Esophagus muscularis mucosa (tissue), 4 donors: ENCODE results near the gene RAPGEF1. TPM values are rescaled to one million over a fixed set of nuclear protein-coding genes. Genes with fewer than 3 reads are reported as not detected.

ENCODE experiments used
- DNase-seq: peaks from one replicate; pipeline ENCODE4 v3.0.0-alpha.2; 2017; ENCODE audit errors: extremely low spot score
- H3K27ac ChIP-seq, 4 donors: fragments of 200-600 bp; sonication (generic); replicated peaks in 1 of 4; 1 replicate in 3 of 4; 2 replicates in 1 of 4; pipeline ENCODE4 v1.5.1; 2016 to 2019; ENCODE audit warnings: mild to moderate bottlenecking in 1 of 4
- H3K27me3 ChIP-seq, 4 donors: fragments of 200-600 bp; sonication (generic); one replicate each; pipeline versions ENCODE4 v1.5.1 to v1.6.0; 2016 to 2019
- H3K36me3 ChIP-seq, 4 donors: fragments of 200-600 bp; sonication (generic); one replicate each; pipeline ENCODE4 v1.5.1; 2016 to 2019
- H3K4me1 ChIP-seq, 4 donors: fragments of 200-600 bp; sonication (generic); one replicate each; pipeline ENCODE4 v1.5.1; 2016 to 2019
- H3K4me3 ChIP-seq, 4 donors: fragments of 200-600 bp; sonication (generic); 1 replicate in 2 of 4; 2 replicates in 2 of 4; pipeline ENCODE4 v1.5.1; 2016 to 2019; ENCODE audit warnings: mild to moderate bottlenecking in 4 of 4, moderate library complexity in 1 of 4
- H3K9me3 ChIP-seq, 4 donors: fragments of 200-600 bp; sonication (generic); 1 replicate in 3 of 4; 2 replicates in 1 of 4; pipeline ENCODE4 v1.5.1; 2016 to 2019
- CTCF ChIP-seq, 3 experiments: fragments of 200-600 bp in 2 of 3; fragments of 450-650 bp in 1 of 3; sonication (generic) in 2 of 3; IDR thresholded peaks; one replicate each; pipeline ENCODE4 v1.5.1; 2017 to 2019; ENCODE audit warnings: antibody characterized with exemption in 3 of 3, mild to moderate bottlenecking in 2 of 3, moderate library complexity in 1 of 3
- EP300 ChIP-seq: sonication (generic); formaldehyde crosslinking; IDR thresholded peaks from one replicate; pipeline ENCODE4 v1.6.1; 2017; ENCODE audit warnings: antibody characterized with exemption
- POLR2A ChIP-seq: fragments of 450-650 bp; IDR thresholded peaks from one replicate; pipeline ENCODE4 v1.6.1; 2017; ENCODE audit warnings: antibody characterized with exemption, moderate library complexity, mild to moderate bottlenecking, low read depth
- POLR2AphosphoS5 ChIP-seq, 2 donors: sonication (generic); formaldehyde crosslinking; IDR thresholded peaks; one replicate each; pipeline ENCODE4 v1.6.1; 2017; ENCODE audit warnings: antibody characterized with exemption in 2 of 2
- WGBS: methylation state at CpG from one replicate; pipeline ENCODE4 v1.1.5; 2018; 5-methylcytosine and 5-hydroxymethylcytosine counted together
- intact Hi-C: fragments of 100-400 bp; cut with DNase I; formaldehyde crosslinking; loops from one replicate; pipeline ENCODE4 v1.15.1; 2023
- total RNA-seq, 4 donors: library from RNA; depleted of rRNA; stranded (reverse); fragments of >200 nt; gene quantifications; one replicate each; pipeline versions ENCODE4 v1.1.0 to v1.2.1, GENCODE V29; 2016

The RAPGEF1 gene
- total RNA-seq, 4 donors from 2014 or later: 66.6 to 138 (median 101) TPM

DNA sequence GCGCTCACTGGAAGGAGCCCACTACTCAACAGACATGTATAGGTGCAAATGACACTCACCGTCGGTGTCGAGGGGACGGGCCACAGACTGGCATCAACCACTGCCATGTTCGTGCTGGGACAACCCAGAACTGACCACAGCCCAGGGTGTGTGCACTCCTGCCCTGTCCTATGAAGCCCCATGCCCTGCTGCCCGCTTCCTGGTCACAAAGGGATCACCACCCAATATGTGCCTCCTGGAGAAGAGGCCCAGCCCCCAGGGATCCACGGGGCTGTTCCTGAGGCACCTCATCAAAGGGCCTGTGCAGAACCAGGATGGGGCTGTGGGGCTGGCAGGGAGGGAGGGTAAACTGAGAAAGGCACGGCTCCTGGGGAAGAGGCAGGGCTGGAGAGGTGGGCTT, 151.5 kb downstream of the RAPGEF1 start:
- no peak overlapping the region for H3K27ac ChIP-seq
- 100% methylated on average over 2 of the region's 9 CpGs for WGBS
- peaks cover 51 to 88% (median 80%) of the 10 kb centered on the region in 4 donors for H3K36me3 ChIP-seq

DNA sequence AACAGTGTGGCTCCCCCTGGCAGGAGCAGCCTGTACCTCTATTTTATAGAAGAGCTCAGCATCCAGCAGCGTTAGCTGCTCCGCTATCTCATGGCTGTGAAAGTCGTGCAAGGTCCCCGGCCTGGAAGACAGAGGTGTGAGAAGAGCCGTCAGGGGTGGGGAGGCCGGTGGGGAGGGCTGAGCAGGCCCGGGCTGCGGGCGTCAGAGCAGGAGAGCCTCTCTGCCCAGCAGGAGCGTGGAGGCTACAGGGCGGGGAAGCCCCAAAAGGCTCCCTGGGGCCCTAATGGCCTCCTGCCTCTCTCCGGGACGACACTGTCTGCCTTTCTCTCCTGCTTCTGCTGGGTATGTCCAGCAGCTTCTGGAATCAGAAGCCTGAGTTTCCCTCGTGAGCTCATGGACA, 152.0 kb downstream of the RAPGEF1 start:
- H3K27ac ChIP-seq: no peak overlapping the region
- peaks cover 0 to 12% (median 6%) of the 10 kb centered on the region in 4 donors for H3K4me1 ChIP-seq
- peaks cover 54 to 88% (median 82%) of the 10 kb centered on the region in 4 donors for H3K36me3 ChIP-seq
- DNase-seq: no peak
- no peak for TF ChIP-seq EP300
- TF ChIP-seq POLR2A: no peak
- no peak for TF ChIP-seq CTCF (IDR thresholded peaks at IDR 0.05)
- H3K9me3 ChIP-seq: no peaks in the 10 kb centered on the region
- WGBS: 88% methylated on average over 3 of the region's 14 CpGs
- H3K4me3 ChIP-seq: no peak overlapping the region
- intact Hi-C loops: no loop called here
- no peaks in the 10 kb centered on the region for H3K27me3 ChIP-seq

More for the DNA sequence above, 151.5 kb downstream of the RAPGEF1 start:
- TF ChIP-seq EP300 (no peak), POLR2AphosphoS5 (IDR thresholded peaks at IDR 0.05) (no peak), CTCF (IDR thresholded peaks at IDR 0.05) (no peak), POLR2A (no peak)
- Histone ChIP-seq H3K4me1 (peaks cover 0 to 12% (median 6%) of the 10 kb centered on the region in 4 donors), H3K4me3 (no peak overlapping the region), H3K27me3 (no peaks in the 10 kb centered on the region), H3K9me3 (no peaks in the 10 kb centered on the region)
- intact Hi-C loops: no loop called here
- DNase-seq: no peak

- H3K27me3 ChIP-seq: no peaks in the 10 kb centered on the region
- DNase-seq: no peak
- intact Hi-C loops: no loop called here
- TF ChIP-seq CTCF (IDR thresholded peaks at IDR 0.05) (no peak), POLR2A (no peak), EP300 (no peak), POLR2AphosphoS5 (IDR thresholded peaks at IDR 0.05) (no peak)
- 87% methylated on average over 9 of the region's 9 CpGs for WGBS
- H3K4me3 ChIP-seq: no peak overlapping the region
- H3K36me3 ChIP-seq: peaks cover 60 to 90% (median 83%) of the 10 kb centered on the region in 4 donors
- H3K4me1 ChIP-seq: peaks cover 0 to 12% (median 6%) of the 10 kb centered on the region in 4 donors
- H3K9me3 ChIP-seq: no peaks in the 10 kb centered on the region
- no peak overlapping the region for H3K27ac ChIP-seq
Measured at GRCh38 chr9:131587331-131587730, 152.5 kb downstream of the RAPGEF1 start.

DNA sequence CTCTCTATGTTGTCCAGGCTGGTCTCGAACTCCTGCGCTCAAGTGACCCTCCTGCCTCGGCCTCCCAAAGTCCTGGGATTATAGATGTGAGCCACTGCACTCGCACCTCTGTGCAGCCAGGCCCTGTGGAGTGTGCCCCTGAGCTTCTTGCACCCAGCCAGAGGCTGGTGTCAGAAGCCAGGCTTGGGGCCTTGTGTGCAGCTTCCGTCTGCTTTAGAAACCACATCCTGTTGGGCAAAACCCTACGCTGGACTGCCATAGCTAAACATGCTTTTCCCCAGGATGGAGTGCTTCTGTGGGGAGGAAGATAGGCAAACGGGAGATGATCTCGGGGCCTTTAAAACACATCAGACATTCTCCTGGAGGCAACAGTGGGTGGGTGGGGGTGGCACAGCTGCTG, 154.5 kb downstream of the RAPGEF1 start:
- TF ChIP-seq POLR2A (no peak), CTCF (IDR thresholded peaks at IDR 0.05) (no peak), POLR2AphosphoS5 (IDR thresholded peaks at IDR 0.05) (no peak), EP300 (no peak)
- DNase-seq: no peak
- H3K36me3 ChIP-seq: peaks cover 70 to 90% (median 89%) of the 10 kb centered on the region in 4 donors
- intact Hi-C loops: no loop called here
- no peak overlapping the region for H3K4me3 ChIP-seq
- no peaks in the 10 kb centered on the region for H3K27me3 ChIP-seq
- no peak overlapping the region for H3K27ac ChIP-seq
- H3K9me3 ChIP-seq: no peaks in the 10 kb centered on the region
- 74% methylated on average over 7 of the region's 8 CpGs for WGBS
- peaks cover 0 to under 1% (median 0%) of the 10 kb centered on the region in 4 donors for H3K4me1 ChIP-seq

- no peak for DNase-seq
- intact Hi-C loops: no loop called here
- H3K9me3 ChIP-seq: no peaks in the 10 kb centered on the region
- peaks cover 74 to 90% (median 89%) of the 10 kb centered on the region in 4 donors for H3K36me3 ChIP-seq
- 79% methylated on average over 7 of the region's 7 CpGs for WGBS
- H3K4me1 ChIP-seq: peaks cover 0 to 6% (median 2%) of the 10 kb centered on the region in 4 donors
- TF ChIP-seq POLR2AphosphoS5 (IDR thresholded peaks at IDR 0.05) (no peak), CTCF (IDR thresholded peaks at IDR 0.05) (no peak), POLR2A (no peak), EP300 (no peak)
- no peaks in the 10 kb centered on the region for H3K27me3 ChIP-seq
- H3K4me3 ChIP-seq: no peak overlapping the region
- H3K27ac ChIP-seq: no peak overlapping the region
Measured at GRCh38 chr9:131584858-131585257, 155.0 kb downstream of the RAPGEF1 start.
